Caco-2 (cell line): ENCODE measurements around the gene LEMD1. TPM values are rescaled to one million over a fixed set of nuclear protein-coding genes. Genes with fewer than 3 reads are reported as not detected.
"Not testable (repeated sequence)": the region's sequence is repeated elsewhere in the genome, so short reads cannot be mapped to it uniquely, and the experiment has no call there.

ENCODE experiments used
- BruUV-seq: library from RNA; stranded (reverse); fragments of 400-500 nt; replicated peaks from 2 replicates; lab custom pipeline; 2021; lab: Mats Ljungman, UMichigan
- CTCF ChIA-PET: fragments of 300-600 bp; sonication (Branson Sonifier 250); formaldehyde crosslinking; loops from one replicate; lab custom pipeline; 2022; ENCODE audit warnings: antibody characterized with exemption; lab: Charles Lee
- POLR2A ChIA-PET: fragments of 300-600 bp; sonication (Branson Sonifier 250); formaldehyde crosslinking; loops from one replicate; lab custom pipeline; 2022; ENCODE audit warnings: antibody characterized with exemption; lab: Charles Lee
- DNase-seq, 2 experiments: peaks; one replicate each; pipeline versions ENCODE4 v3.0.0 to v3.0.0-alpha.2; 2020 to 2022
- H3K27me3 ChIP-seq: replicated peaks from 2 replicates; pipeline ENCODE4 v1.6.0; 2011; ENCODE audit warnings: low read length; ENCODE audit not compliant: control insufficient read depth, insufficient read depth
- H3K36me3 ChIP-seq: 2 replicates; pipeline ENCODE4 v1.5.1; 2011; ENCODE audit warnings: low read length; ENCODE audit not compliant: control insufficient read depth, insufficient read depth
- H3K4me1 ChIP-seq: fragments of 250-450 bp; sonication (Bioruptor Pico); 2 replicates; pipeline ENCODE4 v1.5.1; 2020; ENCODE audit warnings: mild to moderate bottlenecking
- H3K4me3 ChIP-seq: 2 replicates; pipeline ENCODE4 v1.5.1; 2011; ENCODE audit warnings: low read depth, mild to moderate bottlenecking, control low read depth, low read length
- H3K9me3 ChIP-seq: fragments of 250-450 bp; sonication (Bioruptor Pico); 2 replicates; pipeline ENCODE4 v1.5.1; 2020; ENCODE audit warnings: mild to moderate bottlenecking, moderate library complexity
- H3K27ac Mint-ChIP-seq: one replicate; pipeline ENCODE4 v1.8.0; 2022; ENCODE audit warnings: mixed read lengths; ENCODE audit not compliant: unreplicated experiment
- H3K27me3 Mint-ChIP-seq: one replicate; pipeline ENCODE4 v1.8.0; 2022; ENCODE audit warnings: mixed read lengths; ENCODE audit not compliant: insufficient read depth, unreplicated experiment
- H3K36me3 Mint-ChIP-seq: one replicate; pipeline ENCODE4 v1.8.0; 2022; ENCODE audit warnings: mild to moderate bottlenecking, mixed read lengths; ENCODE audit not compliant: insufficient read depth, unreplicated experiment
- H3K4me1 Mint-ChIP-seq: one replicate; pipeline ENCODE4 v1.8.0; 2022; ENCODE audit warnings: low read depth, mixed read lengths; ENCODE audit not compliant: unreplicated experiment
- H3K4me3 Mint-ChIP-seq: one replicate; pipeline ENCODE4 v1.8.0; 2022; ENCODE audit warnings: mild to moderate bottlenecking, moderate library complexity, mixed read lengths; ENCODE audit not compliant: unreplicated experiment
- H3K9me3 Mint-ChIP-seq: one replicate; pipeline ENCODE4 v1.8.0; 2022; ENCODE audit warnings: mixed read lengths; ENCODE audit not compliant: unreplicated experiment
- intact Hi-C: fragments of 100-400 bp; cut with micrococcal nuclease; formaldehyde crosslinking; loops from one replicate; pipeline ENCODE4 v1.10.0; 2022; ENCODE audit not compliant: unreplicated experiment
- total RNA-seq: library from RNA; stranded (reverse); gene quantifications from 2 replicates; pipeline ENCODE4 v1.2.3, GENCODE V29; 2022
- TF ChIP-seq, protein P1 (sequence below), 2 experiments: fragments of 200-600 bp in 1 of 2; IDR thresholded peaks; 1 replicate in 1 of 2; 2 replicates in 1 of 2; pipeline versions ENCODE4 v1.5.1 to v1.8.0; 2011 to 2022; ENCODE audit warnings: antibody characterized with exemption in 1 of 2, control low read depth in 1 of 2, inconsistent platforms in 1 of 2, low read depth in 1 of 2, low read length in 1 of 2, mild to moderate bottlenecking in 1 of 2, moderate library complexity in 1 of 2; ENCODE audit not compliant: insufficient read depth in 1 of 2, severe bottlenecking in 1 of 2, unreplicated experiment in 1 of 2

LEMD1 gene
- total RNA-seq, 1 experiment from 2014 or later: not detected

DNA sequence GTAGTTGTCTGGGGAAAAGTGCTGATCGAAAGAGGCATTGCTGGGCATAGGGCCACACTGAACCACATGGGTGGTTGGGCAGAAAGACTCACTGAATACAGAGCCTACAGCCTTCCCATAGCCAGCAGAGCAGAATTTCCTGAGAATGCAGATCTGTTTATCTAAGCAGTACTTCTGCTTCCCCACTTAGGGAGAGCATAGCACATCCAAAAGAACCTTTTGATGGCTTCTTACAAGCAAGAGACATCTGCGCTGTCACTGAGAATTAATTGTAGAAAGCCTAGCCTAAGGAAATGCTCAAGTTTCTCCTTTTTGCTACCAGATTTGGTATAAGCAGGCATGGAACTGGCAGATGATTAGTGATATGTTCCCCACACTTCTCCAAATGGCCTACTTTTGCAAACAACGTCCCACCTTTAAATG, 52.1 kb downstream of the LEMD1 start:
- Mint-ChIP-seq H3K4me1 (no peaks in the 10 kb centered on the region), H3K4me3 (no peak overlapping the region), H3K27ac (no peak overlapping the region), H3K9me3 (no peaks in the 10 kb centered on the region), H3K27me3 (peaks cover 13% of the 10 kb centered on the region), H3K36me3 (no peaks in the 10 kb centered on the region)
- no peak overlapping the region for H3K4me3 ChIP-seq
- BruUV-seq: no TSS peak
- intact Hi-C loops: no loop called here
- DNase-seq: no peak
- TF ChIP-seq, protein P1, sequence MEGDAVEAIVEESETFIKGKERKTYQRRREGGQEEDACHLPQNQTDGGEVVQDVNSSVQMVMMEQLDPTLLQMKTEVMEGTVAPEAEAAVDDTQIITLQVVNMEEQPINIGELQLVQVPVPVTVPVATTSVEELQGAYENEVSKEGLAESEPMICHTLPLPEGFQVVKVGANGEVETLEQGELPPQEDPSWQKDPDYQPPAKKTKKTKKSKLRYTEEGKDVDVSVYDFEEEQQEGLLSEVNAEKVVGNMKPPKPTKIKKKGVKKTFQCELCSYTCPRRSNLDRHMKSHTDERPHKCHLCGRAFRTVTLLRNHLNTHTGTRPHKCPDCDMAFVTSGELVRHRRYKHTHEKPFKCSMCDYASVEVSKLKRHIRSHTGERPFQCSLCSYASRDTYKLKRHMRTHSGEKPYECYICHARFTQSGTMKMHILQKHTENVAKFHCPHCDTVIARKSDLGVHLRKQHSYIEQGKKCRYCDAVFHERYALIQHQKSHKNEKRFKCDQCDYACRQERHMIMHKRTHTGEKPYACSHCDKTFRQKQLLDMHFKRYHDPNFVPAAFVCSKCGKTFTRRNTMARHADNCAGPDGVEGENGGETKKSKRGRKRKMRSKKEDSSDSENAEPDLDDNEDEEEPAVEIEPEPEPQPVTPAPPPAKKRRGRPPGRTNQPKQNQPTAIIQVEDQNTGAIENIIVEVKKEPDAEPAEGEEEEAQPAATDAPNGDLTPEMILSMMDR (IDR thresholded peaks at IDR 0.05; ENCODE audit: insufficient read depth in 1 of 2, low read depth in 1 of 2, low read length in 1 of 2, severe bottlenecking in 1 of 2, unreplicated experiment in 1 of 2): no peak
- ChIA-PET POLR2A (no interaction called here), CTCF (no interaction called here)
- no peaks in the 10 kb centered on the region for H3K4me1 ChIP-seq
- no peaks in the 10 kb centered on the region for H3K36me3 ChIP-seq
- H3K27me3 ChIP-seq: no peaks in the 10 kb centered on the region
- H3K9me3 ChIP-seq: no peaks in the 10 kb centered on the region

DNA sequence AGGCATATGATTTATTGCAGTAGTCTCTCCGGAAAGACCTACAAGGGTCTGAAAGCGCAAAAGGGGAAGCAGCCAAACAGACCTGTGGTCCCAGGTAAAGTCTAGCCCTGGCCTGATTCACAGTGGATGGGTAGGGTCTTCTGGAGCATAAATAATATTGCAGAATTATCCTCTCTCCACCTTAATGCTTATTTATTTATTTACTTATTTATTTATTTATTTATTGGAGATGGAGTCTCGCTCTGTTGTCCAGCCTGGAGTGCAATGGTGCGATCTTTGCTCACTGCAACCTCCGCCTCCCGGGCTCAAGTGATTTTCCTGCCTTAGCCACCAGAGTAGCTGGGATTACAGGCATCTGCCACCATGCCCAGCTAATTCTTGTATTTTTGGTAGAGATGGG, 53.4 kb downstream of the LEMD1 start:
- Mint-ChIP-seq H3K27me3 (peaks cover 9% of the 10 kb centered on the region), H3K4me3 (no peak overlapping the region), H3K27ac (no peak overlapping the region), H3K36me3 (no peaks in the 10 kb centered on the region), H3K4me1 (no peaks in the 10 kb centered on the region), H3K9me3 (no peaks in the 10 kb centered on the region)
- Histone ChIP-seq H3K4me1 (no peaks in the 10 kb centered on the region), H3K9me3 (no peaks in the 10 kb centered on the region), H3K36me3 (no peaks in the 10 kb centered on the region), H3K27me3 (no peaks in the 10 kb centered on the region), H3K4me3 (no peak overlapping the region)
- BruUV-seq: no TSS peak
- CTCF ChIA-PET: no interaction called here
- POLR2A ChIA-PET: no interaction called here
- DNase-seq: no peak
- intact Hi-C loops: no loop called here
- TF ChIP-seq, protein P1 (IDR thresholded peaks at IDR 0.05; ENCODE audit: insufficient read depth in 1 of 2, low read depth in 1 of 2, low read length in 1 of 2, severe bottlenecking in 1 of 2, unreplicated experiment in 1 of 2): no peak

DNA sequence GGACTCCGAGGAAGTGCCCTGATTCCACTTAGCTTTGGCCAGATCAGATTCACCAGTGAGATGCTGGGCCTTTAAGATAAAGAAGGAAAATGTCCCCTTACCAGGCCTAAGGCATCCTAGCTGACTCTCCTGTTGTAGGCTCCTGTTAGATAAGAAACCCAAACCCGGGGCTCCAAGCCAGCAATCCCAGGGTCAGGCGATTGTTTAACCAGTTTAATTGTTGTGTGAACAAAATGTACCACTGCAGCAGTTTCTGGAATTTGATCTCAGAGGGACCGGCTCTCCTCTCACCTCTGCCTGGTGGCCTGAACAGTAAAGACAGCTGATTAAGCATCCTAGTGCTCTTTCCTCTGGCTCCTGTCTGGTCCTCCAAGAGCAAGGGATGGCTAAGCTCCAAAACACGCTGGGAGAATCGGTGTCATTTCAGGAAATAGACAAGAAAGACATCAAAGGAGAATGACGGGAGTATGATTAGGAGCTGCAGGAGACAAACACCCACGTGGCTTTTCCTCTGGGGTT, 55.9 kb downstream of the LEMD1 start:
- intact Hi-C loops: no loop called here
- H3K4me3 Mint-ChIP-seq: no peak overlapping the region
- no TSS peak for BruUV-seq
- POLR2A ChIA-PET: no interaction called here
- Histone ChIP-seq H3K9me3 (no peaks in the 10 kb centered on the region), H3K4me3 (no peak overlapping the region), H3K27me3 (no peaks in the 10 kb centered on the region), H3K4me1 (no peaks in the 10 kb centered on the region), H3K36me3 (no peaks in the 10 kb centered on the region)
- no peaks in the 10 kb centered on the region for H3K36me3 Mint-ChIP-seq
- no peaks in the 10 kb centered on the region for H3K9me3 Mint-ChIP-seq
- TF ChIP-seq, protein P1 (IDR thresholded peaks at IDR 0.05; ENCODE audit: insufficient read depth in 1 of 2, low read depth in 1 of 2, low read length in 1 of 2, severe bottlenecking in 1 of 2, unreplicated experiment in 1 of 2): no peak
- H3K27me3 Mint-ChIP-seq: peaks cover 10% of the 10 kb centered on the region
- DNase-seq: no peak
- H3K4me1 Mint-ChIP-seq: no peaks in the 10 kb centered on the region
- H3K27ac Mint-ChIP-seq: no peak overlapping the region
- CTCF ChIA-PET: interaction anchor here (0.6 kb wide), 2 partner anchors 41 to 92 kb away, joined by 3 read pairs; no protein-coding TSS in a partner anchor

DNA sequence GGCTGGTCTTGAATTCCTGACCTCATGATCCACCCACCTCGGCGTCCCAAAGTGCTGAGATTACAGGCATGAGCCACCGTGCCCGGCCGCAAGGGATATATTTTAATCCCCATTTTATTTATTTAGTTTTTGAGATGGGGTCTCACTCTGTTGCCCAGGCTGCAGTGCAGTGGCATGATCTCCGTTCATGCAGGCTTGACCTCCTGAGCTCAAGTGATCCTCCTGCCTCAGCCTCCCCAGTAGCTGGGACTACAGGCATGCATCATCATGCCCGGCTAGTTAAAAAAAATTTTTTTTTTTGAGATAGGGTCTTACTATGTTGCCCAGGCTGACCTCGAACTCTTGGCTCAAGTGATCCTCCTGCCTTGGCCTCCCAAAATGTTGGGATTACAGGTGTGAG, 56.8 kb downstream of the LEMD1 start:
- H3K27ac Mint-ChIP-seq, POLR2A ChIA-PET: not testable (repeated sequence)

More for the DNA sequence above, 56.8 kb downstream of the LEMD1 start:
- CTCF ChIA-PET: interaction anchor here (0.6 kb wide), 1 partner anchor 40 kb away, joined by 3 read pairs; no protein-coding TSS in a partner anchor
- H3K4me1 Mint-ChIP-seq, H3K9me3 ChIP-seq, BruUV-seq, H3K4me1 ChIP-seq, H3K27me3 ChIP-seq, H3K9me3 Mint-ChIP-seq, H3K36me3 ChIP-seq, H3K36me3 Mint-ChIP-seq, intact Hi-C loops, DNase-seq, H3K4me3 ChIP-seq, H3K4me3 Mint-ChIP-seq: not testable (repeated sequence)
- peaks cover 13% of the 10 kb centered on the region for H3K27me3 Mint-ChIP-seq
